ENCODE results near the gene HMOX1.

Gene HMOX1

GRCh38 chr22:35380537-35381423 lies at the start of gene HMOX1:
Gene HMOX1, plus strand, starts transcription at chr22:35381096. Its CDS starts 78 bp downstream, at chr22:35381174.
- DNase-seq, result peak in 1 of 2 donors; percentile 71

- DNase-seq, result no peak
Observed at GRCh38 chr22:35332278-35332677, 48.6 kb upstream of the HMOX1 start.

- DNase-seq, result no peak
Observed at GRCh38 chr22:35333220-35333619, 47.7 kb upstream of the HMOX1 start.

DNA sequence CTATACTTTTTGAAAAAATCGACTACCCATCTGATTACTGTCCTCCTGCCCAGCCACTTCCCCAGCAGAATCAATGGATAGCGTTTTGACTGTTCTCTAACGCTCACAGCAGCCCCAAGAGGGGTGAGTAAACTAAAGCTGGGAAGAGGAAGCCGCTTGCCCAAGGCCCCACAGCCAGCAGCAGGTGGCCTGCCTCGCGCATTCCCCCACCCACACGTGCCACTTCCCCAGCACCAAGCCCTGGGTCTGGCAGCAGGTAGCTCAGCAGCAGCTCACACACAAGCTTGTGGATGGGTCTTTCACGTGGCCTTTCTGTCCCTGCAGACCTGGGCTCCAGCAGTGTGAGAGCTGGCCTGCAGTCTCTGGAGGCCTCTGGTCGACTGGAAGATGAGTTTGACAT lies 46.9 kb upstream of the HMOX1 start:
- no peak for DNase-seq

- no peak for DNase-seq
Observed at GRCh38 chr22:35335468-35335867, 45.4 kb upstream of the HMOX1 start.

DNA sequence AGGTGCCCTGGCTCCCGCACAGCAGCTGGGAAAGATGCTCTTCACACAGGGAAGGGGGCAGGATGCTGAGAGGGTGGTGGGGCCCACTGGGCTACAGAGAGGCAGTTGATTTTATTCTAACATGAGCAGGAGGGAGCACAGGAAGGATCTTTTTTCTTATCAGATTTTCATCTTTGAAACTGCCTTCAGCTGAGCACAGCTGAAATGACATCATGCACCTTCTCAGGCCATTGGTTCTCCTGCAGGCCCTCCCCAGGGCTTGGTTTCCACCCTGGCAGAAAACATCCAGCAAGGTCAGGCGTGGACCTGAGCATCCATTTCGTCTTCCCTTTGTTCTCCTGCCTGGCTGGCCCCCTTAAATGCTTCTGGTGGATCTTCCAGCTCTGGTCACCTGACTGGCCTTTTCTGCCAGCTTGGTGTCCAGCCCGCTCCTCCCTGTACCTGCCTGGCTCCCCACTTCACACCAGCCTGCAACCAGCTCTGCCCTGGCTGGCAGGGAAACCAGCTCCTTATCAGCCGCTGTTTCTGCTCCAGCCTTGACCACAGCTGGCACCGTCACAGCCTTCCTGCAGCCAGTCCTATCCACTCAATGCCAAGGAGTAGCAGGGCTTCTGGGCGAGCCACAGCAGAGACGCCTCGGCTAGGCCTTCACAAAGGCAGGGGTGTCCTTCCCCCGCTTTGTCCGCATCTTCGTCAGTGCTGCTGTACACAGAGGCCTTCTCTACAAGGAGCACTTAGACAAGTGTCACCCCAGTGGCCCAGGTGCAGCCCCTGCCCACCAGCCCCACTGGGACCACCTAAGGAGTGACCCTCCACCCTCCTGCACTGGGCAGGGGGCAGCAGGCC lies 44.7 kb upstream of the HMOX1 start:
- no peak for DNase-seq

DNA sequence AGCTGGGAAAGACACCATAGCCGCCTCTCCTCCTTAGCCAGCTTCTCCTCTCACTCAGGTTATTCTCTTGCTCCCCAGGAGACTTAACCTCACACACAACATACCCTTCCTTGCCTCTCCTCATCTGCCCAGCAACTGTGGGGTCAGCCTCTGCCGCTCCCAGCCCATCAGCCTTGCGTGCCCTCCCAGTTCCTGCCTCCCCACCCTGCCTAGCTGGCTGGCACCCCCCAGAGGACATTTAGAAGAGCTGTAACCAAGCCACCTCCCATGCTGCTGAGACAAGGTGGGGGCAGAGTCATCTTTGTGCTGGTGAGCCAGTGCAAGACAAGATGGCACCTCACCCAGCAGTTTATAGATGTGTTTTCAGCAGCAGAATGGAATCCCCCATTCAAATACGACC lies 43.0 kb upstream of the HMOX1 start:
- DNase-seq, result no peak

DNA sequence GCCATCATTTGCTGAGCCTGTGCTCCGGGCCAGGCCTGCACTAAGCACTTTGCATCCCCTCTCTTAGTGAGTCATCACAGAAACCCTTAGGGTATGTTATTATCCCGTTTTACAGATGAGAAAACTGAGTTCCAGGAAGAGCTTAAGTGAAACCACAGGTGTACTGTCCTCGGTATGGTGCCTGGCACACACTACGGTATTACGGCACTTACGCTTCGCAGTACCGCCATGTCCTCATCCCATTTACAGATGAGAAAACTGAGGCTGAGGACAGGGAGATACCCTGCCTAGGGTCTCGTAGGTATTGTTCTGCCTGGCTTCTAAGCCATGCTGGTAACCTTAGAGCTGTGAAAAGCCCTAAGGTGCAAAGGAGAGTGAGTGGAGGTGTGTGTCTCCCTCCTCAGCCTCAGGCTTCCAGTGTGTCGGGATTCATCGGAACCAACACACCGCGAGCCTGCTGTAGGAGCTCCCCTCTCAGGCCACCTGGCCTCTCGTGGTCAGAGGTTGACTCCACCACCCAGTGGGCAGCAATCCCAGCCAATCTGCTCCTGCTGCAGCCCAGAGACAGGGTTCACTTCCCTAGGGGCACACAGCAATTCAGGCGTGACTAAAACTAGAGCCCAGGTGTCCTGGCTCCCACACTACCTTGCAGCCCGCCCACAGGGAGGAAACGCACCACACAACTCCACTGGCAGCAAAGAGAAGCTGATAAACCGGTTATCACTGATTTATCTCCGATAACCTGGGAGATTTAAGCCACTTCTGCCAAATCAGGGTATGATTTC lies 39.6 kb upstream of the HMOX1 start:
- DNase-seq, result no peak

DNA sequence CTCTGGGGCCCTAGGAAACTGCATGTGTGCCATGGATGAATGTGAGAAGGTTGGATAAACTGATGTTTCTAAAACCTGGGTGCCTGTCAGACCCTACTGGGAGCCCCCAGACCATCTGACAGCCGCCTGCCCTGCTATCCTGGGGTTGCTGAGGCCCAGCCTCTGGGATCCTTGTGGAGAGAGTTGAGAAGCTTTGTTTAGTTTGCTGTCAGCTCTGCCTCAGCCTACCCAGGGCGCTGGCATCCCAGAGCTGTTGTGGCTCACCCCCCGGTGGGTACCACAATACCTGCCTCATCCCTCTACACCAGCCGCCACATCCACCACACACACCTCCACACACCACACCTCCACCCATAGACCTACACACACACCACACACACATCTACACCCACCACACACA lies 38.5 kb upstream of the HMOX1 start:
- DNase-seq, result no peak

DNA sequence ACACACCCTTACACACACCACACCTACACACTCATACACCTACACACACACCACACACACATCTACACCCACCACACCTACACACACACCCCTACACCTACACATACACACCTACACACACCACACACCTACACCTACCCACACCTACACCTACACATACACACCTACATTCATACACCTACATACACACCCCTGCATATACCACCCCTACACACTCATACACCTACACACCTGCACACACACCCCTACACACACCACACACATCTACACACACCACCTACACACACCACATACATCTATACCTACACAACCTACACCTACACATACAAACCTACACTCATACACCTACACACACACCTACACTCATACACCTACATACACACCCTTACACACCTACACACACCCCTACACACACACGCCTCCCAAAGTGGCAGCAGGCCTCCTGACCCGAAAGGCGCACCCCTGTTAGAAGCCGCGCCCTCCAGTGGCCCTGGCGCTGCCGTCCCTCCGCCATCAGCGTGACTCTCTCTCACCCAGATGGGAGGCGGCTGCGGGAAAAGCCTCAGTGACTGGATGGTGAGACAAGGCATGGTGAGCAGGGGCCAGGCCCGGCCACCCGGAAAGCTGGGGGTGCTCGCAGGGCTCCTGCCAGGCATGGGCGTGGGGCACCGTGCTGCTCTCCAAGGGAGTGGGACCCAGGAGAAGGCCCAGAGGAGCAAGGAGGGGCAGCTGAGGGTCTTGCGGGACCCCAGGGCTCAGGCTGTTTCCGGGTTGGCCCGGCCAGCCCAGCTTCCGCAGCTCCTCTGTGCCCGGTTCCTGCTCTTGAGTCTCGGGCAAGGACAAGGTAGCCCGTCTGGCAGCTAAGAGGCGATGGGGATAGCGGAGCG lies 37.0 kb upstream of the HMOX1 start:
- DNase-seq, result no peak

- no peak for DNase-seq
Observed at GRCh38 chr22:35344956-35345690, 35.8 kb upstream of the HMOX1 start.

DNA sequence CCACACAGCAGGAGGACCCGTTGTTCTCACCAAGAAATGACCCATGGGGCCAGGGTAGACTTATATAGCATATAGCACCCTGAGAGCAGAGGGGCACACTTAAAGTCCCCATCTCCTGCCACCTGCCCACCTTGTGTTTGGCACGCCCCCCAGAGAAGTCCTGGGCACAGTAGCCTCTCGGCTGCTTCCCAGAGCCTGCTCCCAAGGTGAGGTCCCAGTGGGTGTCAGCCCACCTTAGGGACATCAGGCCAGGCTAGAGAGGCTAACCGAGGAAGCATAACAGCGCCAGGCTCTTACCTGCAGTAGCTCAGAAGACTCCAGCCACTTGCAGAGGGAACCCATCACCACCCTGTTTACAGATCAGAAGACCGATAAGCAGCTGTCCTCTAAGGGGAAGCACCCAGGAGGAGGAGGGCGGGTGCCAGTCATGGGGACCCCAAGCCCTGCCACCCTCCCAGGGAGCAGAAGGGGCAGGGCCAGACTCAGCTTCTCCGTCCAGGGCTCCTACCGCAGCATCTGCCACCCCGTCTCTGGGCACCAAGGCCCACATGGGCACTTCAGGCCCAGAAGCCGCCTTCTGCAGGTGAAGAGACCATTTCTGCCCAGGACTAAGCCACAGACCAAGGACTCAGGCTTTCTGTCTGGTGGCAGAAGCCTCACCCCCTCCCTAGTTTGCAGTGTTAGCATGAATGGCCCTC lies 34.9 kb upstream of the HMOX1 start:
- no peak for DNase-seq

- no peak for DNase-seq
Observed at GRCh38 chr22:35346596-35347220, 34.2 kb upstream of the HMOX1 start.

- no peak for DNase-seq
Observed at GRCh38 chr22:35347462-35347861, 33.4 kb upstream of the HMOX1 start.

DNA sequence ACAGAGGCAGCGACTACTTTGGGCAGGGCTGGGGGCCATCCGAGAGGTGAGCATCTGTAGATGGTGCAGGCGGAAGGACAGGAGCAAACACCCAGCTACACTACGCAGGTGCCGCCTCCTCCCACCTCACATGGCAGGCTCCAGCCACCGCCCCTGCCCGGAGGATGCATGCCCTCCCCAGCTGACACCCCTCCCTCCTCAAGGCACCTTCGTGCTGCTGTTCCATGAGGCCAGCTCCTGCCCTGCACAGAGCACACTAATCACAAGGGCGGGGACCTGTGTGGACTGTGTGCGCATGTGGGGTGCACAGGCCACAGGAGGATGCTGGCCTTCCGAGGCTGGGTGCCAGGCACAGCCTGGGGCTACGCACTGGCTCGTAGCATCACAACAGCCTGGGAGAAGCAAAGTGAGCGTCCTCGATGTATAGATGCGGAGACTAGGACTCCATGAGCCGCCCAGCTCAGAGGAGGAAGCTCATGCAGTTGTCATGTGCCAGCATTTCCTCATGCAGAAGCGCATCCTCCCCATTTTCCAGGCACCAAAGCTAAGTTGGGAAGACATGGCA lies 32.8 kb upstream of the HMOX1 start:
- no peak for DNase-seq

DNA sequence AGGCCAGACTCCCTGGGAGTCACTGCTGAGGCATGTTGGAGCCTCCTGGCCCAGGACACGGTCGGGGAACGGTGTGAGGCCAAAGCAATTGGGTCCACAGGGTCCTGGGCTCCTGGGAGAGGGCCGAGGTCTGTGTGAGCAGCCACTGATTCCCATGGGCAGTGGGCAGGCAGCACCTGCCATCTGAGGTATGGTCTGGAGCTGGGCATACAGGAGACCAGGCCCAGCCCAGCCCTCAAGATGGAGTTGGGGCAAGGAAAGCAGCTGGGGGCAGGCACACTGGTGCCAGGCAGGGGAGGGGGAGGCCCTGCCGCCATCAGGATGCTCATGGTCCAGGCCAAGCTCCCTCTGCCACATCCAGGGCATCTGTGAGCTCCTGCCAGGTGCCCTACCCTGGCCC lies 32.2 kb upstream of the HMOX1 start:
- no peak for DNase-seq

GRCh38 chr22:35349368-35349703 lies 31.6 kb upstream of the HMOX1 start:
- no peak for DNase-seq

GRCh38 chr22:35349704-35350538 lies 31.0 kb upstream of the HMOX1 start:
- no peak for DNase-seq
